Kidney (tissue), 14 donors: ENCODE data around the gene SPRR2G. TPM values are rescaled to one million over a fixed set of nuclear protein-coding genes. Genes with fewer than 3 reads are reported as not detected.

Experiments
- DNase-seq, 5 donors: peaks; one replicate each; pipeline ENCODE4 v3.0.0-alpha.2; 2013 to 2020
- FAIRE-seq: peaks from 2 replicates; lab custom pipeline; 2012; peaks lifted over from hg19 to GRCh38; lab: Jason Lieb, UNC
- H3K27ac ChIP-seq, 2 donors: one replicate each; pipeline ENCODE4 v1.7.0; 2013; ENCODE audit warnings: low read depth in 2 of 2, low read length in 2 of 2, inconsistent platforms in 1 of 2
- H3K27me3 ChIP-seq: one replicate; pipeline ENCODE4 v1.7.1; 2013; ENCODE audit warnings: low read length, inconsistent platforms; ENCODE audit not compliant: control insufficient read depth, insufficient read depth
- H3K36me3 ChIP-seq, 3 donors: one replicate each; pipeline versions ENCODE4 v1.7.0 to v1.7.1; 2013; ENCODE audit warnings: low read length in 3 of 3, control low read depth in 1 of 3, inconsistent platforms in 1 of 3; ENCODE audit not compliant: insufficient read depth in 3 of 3, control insufficient read depth in 2 of 3
- H3K4me1 ChIP-seq, 3 donors: one replicate each; pipeline versions ENCODE4 v1.7.0 to v1.7.1; 2013; ENCODE audit warnings: low read length in 3 of 3, inconsistent platforms in 1 of 3, low read depth in 1 of 3; ENCODE audit not compliant: control insufficient read depth in 2 of 3, insufficient read depth in 2 of 3
- H3K4me3 ChIP-seq, 3 donors: one replicate each; pipeline versions ENCODE4 v1.7.0 to v1.8.1; 2013; ENCODE audit warnings: low read length in 3 of 3, control low read depth in 1 of 3, inconsistent platforms in 1 of 3
- H3K9ac ChIP-seq, 3 donors: one replicate each; pipeline versions ENCODE4 v1.7.0 to v1.7.1; 2013; ENCODE audit warnings: low read length in 3 of 3, control low read depth in 1 of 3, inconsistent platforms in 1 of 3
- H3K9me3 ChIP-seq, 3 donors: one replicate each; pipeline versions ENCODE4 v1.7.0 to v1.7.1; 2013; ENCODE audit warnings: low read length in 3 of 3, control low read depth in 1 of 3, inconsistent platforms in 1 of 3; ENCODE audit not compliant: control insufficient read depth in 2 of 3, insufficient read depth in 1 of 3
- intact Hi-C: fragments of 100-400 bp; cut with DNase I; formaldehyde crosslinking; loops from one replicate; pipeline ENCODE4 v1.11.1; 2022
- polyA plus RNA-seq: library from polyadenylated mRNA; stranded (reverse); fragments of 350-450 nt; fragmentation: Illumina TruSeq; extraction: RNeasy Lipid Tissue Mini Kit (QIAGEN cat#74804); gene quantifications from one replicate; pipeline ENCODE4 v1.2.3, GENCODE V29; 2014; ENCODE audit warnings: low read depth, low replicate concordance; ENCODE audit not compliant: insufficient read depth
- total RNA-seq: library from RNA; stranded (reverse); fragmentation: NEBNext Ultra II Directional; extraction: Animal tissue kit (Norgen Biotek cat#: 25700); gene quantifications from one replicate; pipeline ENCODE4 v1.2.1, GENCODE V29; 2021
- TF ChIP-seq, protein P1 (sequence below): IDR thresholded peaks from 3 replicates; pipeline ENCODE4 v1.5.1; 2012; ENCODE audit warnings: mild to moderate bottlenecking, moderate library complexity, borderline replicate concordance; ENCODE audit not compliant: insufficient read depth; ENCODE audit errors: extremely low read depth
- donor health status: control.
- donor health status: control.
- donor health status: control.
- donor health status: control.
- donor health status: control.
- donor health status: DM: yes; HTN: yes; CAD: no.
- donor health status: Normal renal cell carcinoma (clear cell type).

Gene SPRR2G
- total and polyA plus RNA-seq, 2 donors from 2014 or later = not detected

DNA sequence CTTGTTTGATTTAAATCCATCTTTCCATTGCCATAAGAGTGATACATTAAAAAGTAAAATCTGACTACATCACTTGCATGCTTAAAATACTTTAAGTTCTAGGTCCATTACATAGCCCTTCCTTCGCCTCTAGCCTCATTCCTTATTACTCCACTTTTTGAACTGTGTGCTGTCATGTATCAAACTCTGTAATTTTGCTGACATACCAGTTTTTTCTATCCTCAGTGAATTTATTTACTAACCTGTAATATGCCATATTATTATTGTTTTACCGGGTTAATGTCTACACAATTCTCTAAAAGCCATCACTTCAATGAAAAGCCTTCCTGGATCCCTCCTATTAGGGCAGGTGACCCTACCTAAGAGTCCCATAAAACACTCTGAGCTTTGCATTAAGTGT, 4.9 kb upstream of the SPRR2G start:
- TF ChIP-seq, protein P1, sequence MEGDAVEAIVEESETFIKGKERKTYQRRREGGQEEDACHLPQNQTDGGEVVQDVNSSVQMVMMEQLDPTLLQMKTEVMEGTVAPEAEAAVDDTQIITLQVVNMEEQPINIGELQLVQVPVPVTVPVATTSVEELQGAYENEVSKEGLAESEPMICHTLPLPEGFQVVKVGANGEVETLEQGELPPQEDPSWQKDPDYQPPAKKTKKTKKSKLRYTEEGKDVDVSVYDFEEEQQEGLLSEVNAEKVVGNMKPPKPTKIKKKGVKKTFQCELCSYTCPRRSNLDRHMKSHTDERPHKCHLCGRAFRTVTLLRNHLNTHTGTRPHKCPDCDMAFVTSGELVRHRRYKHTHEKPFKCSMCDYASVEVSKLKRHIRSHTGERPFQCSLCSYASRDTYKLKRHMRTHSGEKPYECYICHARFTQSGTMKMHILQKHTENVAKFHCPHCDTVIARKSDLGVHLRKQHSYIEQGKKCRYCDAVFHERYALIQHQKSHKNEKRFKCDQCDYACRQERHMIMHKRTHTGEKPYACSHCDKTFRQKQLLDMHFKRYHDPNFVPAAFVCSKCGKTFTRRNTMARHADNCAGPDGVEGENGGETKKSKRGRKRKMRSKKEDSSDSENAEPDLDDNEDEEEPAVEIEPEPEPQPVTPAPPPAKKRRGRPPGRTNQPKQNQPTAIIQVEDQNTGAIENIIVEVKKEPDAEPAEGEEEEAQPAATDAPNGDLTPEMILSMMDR = no peak
- Histone ChIP-seq H3K27ac (no peak overlapping the region), H3K36me3 (no peaks in the 10 kb centered on the region), H3K27me3 (no peaks in the 10 kb centered on the region), H3K9me3 (peaks cover 0 to 12% (median 0%) of the 10 kb centered on the region in 3 donors), H3K4me1 (no peaks in the 10 kb centered on the region), H3K9ac (no peak overlapping the region), H3K4me3 (no peak overlapping the region)
- DNase-seq = no peak
- intact Hi-C loops = no loop called here
- no peak for FAIRE-seq

- no peaks in the 10 kb centered on the region for H3K36me3 ChIP-seq
- no peak overlapping the region for H3K27ac ChIP-seq
- no peak overlapping the region for H3K4me3 ChIP-seq
- no peaks in the 10 kb centered on the region for H3K27me3 ChIP-seq
- TF ChIP-seq, protein P1 = no peak
- intact Hi-C loops = no loop called here
- no peaks in the 10 kb centered on the region for H3K4me1 ChIP-seq
- no peak overlapping the region for H3K9ac ChIP-seq
- no peaks in the 10 kb centered on the region for H3K9me3 ChIP-seq
- FAIRE-seq (no peak), DNase-seq (no peak)
These were observed 1.8 kb upstream of the SPRR2G start for GRCh38 chr1:153152481-153152880.

DNA sequence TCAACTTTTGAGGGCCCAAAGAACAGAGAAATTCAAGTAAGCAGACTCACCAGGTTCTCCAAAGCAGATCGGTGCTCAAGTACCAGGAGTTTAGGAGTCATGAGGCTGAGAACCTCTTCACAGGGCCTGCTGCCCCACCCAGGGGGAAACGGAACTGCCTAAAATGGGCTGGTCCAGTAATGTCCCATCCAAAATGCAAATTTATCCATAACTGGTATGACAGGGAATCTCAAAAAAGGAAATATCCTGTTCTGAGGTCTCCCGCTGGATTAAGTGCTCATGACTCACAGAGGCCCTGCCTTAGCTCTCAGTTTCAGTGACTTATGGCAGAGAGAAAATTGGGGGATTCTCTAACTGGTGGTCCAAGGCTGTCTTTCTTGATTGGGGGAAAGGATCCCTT, 9.3 kb downstream of the SPRR2G start:
- no peak for FAIRE-seq
- intact Hi-C loops = no loop called here

More for the DNA sequence above, 9.3 kb downstream of the SPRR2G start:
- TF ChIP-seq, protein P1 = no peak
- Histone ChIP-seq H3K36me3 (no peaks in the 10 kb centered on the region), H3K27me3 (no peaks in the 10 kb centered on the region), H3K4me3 (no peak overlapping the region), H3K27ac (no peak overlapping the region), H3K9ac (no peak overlapping the region), H3K9me3 (no peaks in the 10 kb centered on the region), H3K4me1 (no peaks in the 10 kb centered on the region)
- no peak for DNase-seq
